IMR-90 (cell line): ENCODE results near the gene CHN2. TPM values are rescaled to one million over a fixed set of nuclear protein-coding genes. Genes with fewer than 3 reads are reported as not detected.

Experiments used
- ATAC-seq: fragments of 200-7000 bp; cut with Tn5 transposase; 2 replicates; pipeline ENCODE4 v1.9.1; 2020; ENCODE audit warnings: low read depth, mild to moderate bottlenecking, moderate library complexity
- BruUV-seq: library from RNA; stranded (reverse); fragments of 400-500 nt; replicated peaks from 2 replicates; lab custom pipeline; 2021; lab: Mats Ljungman, UMichigan
- CTCF ChIA-PET: fragments of 300-600 bp; formaldehyde crosslinking; extraction: SDS; loops from one replicate; lab custom pipeline; 2021; ENCODE audit warnings: antibody characterized with exemption; lab: Yijun Ruan, JAX
- POLR2A ChIA-PET: fragments of 300-600 bp; sonication (Branson Sonifier 250); formaldehyde crosslinking; loops from one replicate; lab custom pipeline; 2022; ENCODE audit warnings: antibody characterized with exemption; ENCODE audit not compliant: unreplicated experiment; lab: Charles Lee
- DNase-seq: peaks from one replicate; pipeline ENCODE4 v3.0.0; 2013
- H2AFZ ChIP-seq: replicated peaks from 2 replicates; pipeline ENCODE3; 2013; ENCODE audit warnings: low read length, mild to moderate bottlenecking; ENCODE audit not compliant: poor library complexity
- H2AK5ac ChIP-seq: 2 replicates; pipeline ENCODE4 v1.6.1; 2013; ENCODE audit warnings: low read depth, low read length, inconsistent platforms
- H2AK9ac ChIP-seq: replicated peaks from 2 replicates; pipeline ENCODE3; 2013; ENCODE audit warnings: mild to moderate bottlenecking, low read depth, low read length, moderate library complexity; ENCODE audit not compliant: poor library complexity
- H2BK120ac ChIP-seq: 2 replicates; pipeline ENCODE4 v1.6.1; 2013; ENCODE audit warnings: low read depth, low read length, inconsistent platforms
- H2BK15ac ChIP-seq: 3 replicates; pipeline ENCODE4 v1.6.1; 2013; ENCODE audit warnings: low read depth, low read length, inconsistent platforms
- H2BK20ac ChIP-seq: 2 replicates; pipeline ENCODE4 v1.6.1; 2013; ENCODE audit warnings: low read depth, mild to moderate bottlenecking, inconsistent platforms, low read length, moderate library complexity
- H2BK5ac ChIP-seq: 2 replicates; pipeline ENCODE4 v1.6.1; 2013; ENCODE audit warnings: mild to moderate bottlenecking, low read depth, low read length, inconsistent platforms; ENCODE audit not compliant: poor library complexity, severe bottlenecking
- H3K14ac ChIP-seq: replicated peaks from 2 replicates; pipeline ENCODE4 v1.6.1; 2013; ENCODE audit warnings: low read depth, low read length, inconsistent platforms
- H3K18ac ChIP-seq: 2 replicates; pipeline ENCODE4 v1.6.1; 2013; ENCODE audit warnings: low read depth, low read length, control low read depth
- H3K23ac ChIP-seq: 2 replicates; pipeline ENCODE4 v1.6.1; 2013; ENCODE audit warnings: low read depth, low read length, inconsistent platforms
- H3K27ac ChIP-seq: 2 replicates; pipeline ENCODE4 v1.5.1; 2013; ENCODE audit warnings: mild to moderate bottlenecking, control low read depth, low read length; ENCODE audit not compliant: insufficient read depth
- H3K27me3 ChIP-seq: 2 replicates; pipeline ENCODE4 v1.6.1; 2013; ENCODE audit warnings: low read length; ENCODE audit not compliant: control insufficient read depth, insufficient read depth
- H3K36me3 ChIP-seq: 2 replicates; pipeline ENCODE4 v1.6.1; 2013; ENCODE audit warnings: low read length, mixed read lengths; ENCODE audit not compliant: control insufficient read depth, insufficient read depth
- H3K4ac ChIP-seq: 2 replicates; pipeline ENCODE4 v1.6.1; 2013; ENCODE audit warnings: low read depth, low read length, inconsistent platforms
- H3K4me1 ChIP-seq: 2 replicates; pipeline ENCODE4 v1.6.1; 2013; ENCODE audit warnings: low read length, mixed read lengths; ENCODE audit not compliant: control insufficient read depth, insufficient read depth
- H3K4me2 ChIP-seq: 2 replicates; pipeline ENCODE4 v1.6.1; 2013; ENCODE audit warnings: low read depth, mild to moderate bottlenecking, control low read depth, low read length, moderate library complexity
- H3K4me3 ChIP-seq: 2 replicates; pipeline ENCODE4 v1.5.1; 2013; ENCODE audit warnings: low read depth, mild to moderate bottlenecking, control low read depth, low read length, moderate library complexity; ENCODE audit not compliant: insufficient read depth
- H3K56ac ChIP-seq: 2 replicates; pipeline ENCODE4 v1.6.1; 2013; ENCODE audit warnings: low read length, inconsistent platforms; ENCODE audit not compliant: insufficient read depth; ENCODE audit errors: extremely low read depth
- H3K79me1 ChIP-seq, 2 experiments: 2 replicates each; pipeline ENCODE4 v1.6.1; 2013; ENCODE audit warnings: low read length in 2 of 2, inconsistent platforms in 1 of 2, low read depth in 1 of 2
- H3K9ac ChIP-seq: 2 replicates; pipeline ENCODE4 v1.6.1; 2013; ENCODE audit warnings: low read depth, low read length, control low read depth
- H3K9me1 ChIP-seq: 2 replicates; pipeline ENCODE4 v1.6.1; 2013; ENCODE audit warnings: low read length, inconsistent platforms; ENCODE audit not compliant: insufficient read depth
- H3K9me3 ChIP-seq: 2 replicates; pipeline ENCODE4 v1.6.1; 2013; ENCODE audit warnings: low read length; ENCODE audit not compliant: control insufficient read depth, insufficient read depth
- H4K20me1 ChIP-seq: 2 replicates; pipeline ENCODE4 v1.6.1; 2013; ENCODE audit warnings: low read length, inconsistent platforms; ENCODE audit not compliant: insufficient read depth
- H4K5ac ChIP-seq: 2 replicates; pipeline ENCODE4 v1.6.1; 2013; ENCODE audit warnings: mild to moderate bottlenecking, low read depth, low read length, control low read depth
- H4K8ac ChIP-seq, 2 experiments: 2 replicates each; pipeline ENCODE4 v1.6.1; 2013; ENCODE audit warnings: low read depth in 2 of 2, low read length in 2 of 2, control low read depth in 1 of 2, inconsistent platforms in 1 of 2
- H4K91ac ChIP-seq: 2 replicates; pipeline ENCODE4 v1.6.1; 2013; ENCODE audit warnings: low read depth, low read length, inconsistent platforms; ENCODE audit not compliant: insufficient read depth
- CHD1 ChIP-seq: IDR thresholded peaks from 2 replicates; pipeline ENCODE4 v1.6.1; 2012; ENCODE audit warnings: low read depth, low read length, improper control_type of control experiment
- MAFK ChIP-seq: IDR thresholded peaks from 2 replicates; pipeline ENCODE4 v1.6.1; 2012; ENCODE audit warnings: low read depth, low read length, improper control_type of control experiment
- MAZ ChIP-seq: IDR thresholded peaks from 2 replicates; pipeline ENCODE4 v1.6.1; 2012; ENCODE audit warnings: low read depth, mild to moderate bottlenecking, low read length, improper control_type of control experiment, moderate library complexity, borderline replicate concordance
- MXI1 ChIP-seq: IDR thresholded peaks from 2 replicates; pipeline ENCODE4 v1.6.1; 2012; ENCODE audit warnings: low read depth, mild to moderate bottlenecking, low read length, moderate library complexity, borderline replicate concordance
- NFE2L2 ChIP-seq: fragments of 150-350 bp; IDR thresholded peaks from 2 replicates; pipeline ENCODE4 v1.6.1; 2016; ENCODE audit warnings: low read depth, mild to moderate bottlenecking, low read length
- RCOR1 ChIP-seq: IDR thresholded peaks from 2 replicates; pipeline ENCODE4 v1.6.1; 2012; ENCODE audit warnings: mild to moderate bottlenecking, low read length, improper control_type of control experiment; ENCODE audit not compliant: insufficient replicate concordance
- RFX5 ChIP-seq: IDR thresholded peaks from 2 replicates; pipeline ENCODE4 v1.8.0; 2012; ENCODE audit warnings: low read depth, mild to moderate bottlenecking, low read length, moderate library complexity
- WGBS, 2 experiments: methylation state at CpG; one replicate each; pipeline versions ENCODE4 v1.1.5 to v1.1.7; 2013; ENCODE audit warnings: missing lambda C conversion rate in 2 of 2; ENCODE audit not compliant: insufficient read length in 1 of 2; ENCODE audit errors: extremely low coverage in 2 of 2; 5-methylcytosine and 5-hydroxymethylcytosine counted together
- dilution Hi-C: fragments of 300-500 bp; cut with HindIII; formaldehyde crosslinking; loops from one replicate; pipeline ENCODE4 v1.14.3; 2018; ENCODE audit warnings: low sequenced_read_pairs; ENCODE audit not compliant: unreplicated experiment
- in situ Hi-C: fragments of 300-500 bp; cut with MboI; formaldehyde crosslinking; loops from 3 replicates; pipeline ENCODE4 v1.14.3; 2019; ENCODE audit warnings: low sequenced_read_pairs, inconsistent platforms, mixed read lengths
- intact Hi-C: fragments of 100-400 bp; cut with micrococcal nuclease; formaldehyde crosslinking; loops from 2 replicates; pipeline ENCODE4 v1.10.0; 2022
- polyA plus RNA-seq, 3 experiments: library from polyadenylated mRNA; depleted of rRNA; stranded (reverse); fragments of >200 nt; gene quantifications; 2 replicates each; pipeline ENCODE4 v1.2.3, GENCODE V29; 2012; ENCODE audit warnings: low replicate concordance in 1 of 3
- total RNA-seq: library from RNA; depleted of rRNA; stranded (reverse); fragments of >200 nt; gene quantifications from 2 replicates; pipeline ENCODE4 v1.2.3, GENCODE V29; 2012
- TF ChIP-seq, protein P1 (sequence below): fragments of 150-350 bp; IDR thresholded peaks from 2 replicates; pipeline ENCODE4 v1.6.1; 2017; ENCODE audit warnings: mild to moderate bottlenecking, antibody characterized with exemption, low read length, low read depth

CHN2 gene
- total and polyA plus RNA-seq, 2 of the 4 experiments (the other 2 are of a cell fraction), result not detected

DNA sequence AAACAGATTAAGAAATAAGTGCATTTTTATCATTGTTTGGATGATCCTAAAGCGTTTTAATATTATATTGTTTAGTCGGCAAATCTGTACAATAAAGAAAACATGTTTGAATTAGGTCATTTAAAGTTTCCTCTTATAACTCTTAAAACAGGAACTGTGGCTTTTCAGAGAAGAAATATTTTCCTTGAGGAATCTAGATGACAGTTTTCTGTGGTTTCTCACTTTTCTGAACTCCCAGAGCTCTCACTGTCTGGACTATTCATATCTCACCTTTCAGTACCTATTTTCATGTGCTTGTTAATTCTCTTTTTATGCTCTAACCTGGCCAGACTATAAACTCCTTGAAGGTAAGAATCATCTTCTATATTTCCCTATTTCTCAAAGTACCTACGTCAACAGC lies 135.1 kb downstream of the CHN2 start:
- Histone ChIP-seq H4K20me1 (no peaks in the 10 kb centered on the region), H3K9ac (no peak overlapping the region), H3K18ac (no peak overlapping the region), H2AFZ (no peak overlapping the region), H3K9me1 (no peaks in the 10 kb centered on the region), H3K27ac (no peak overlapping the region), H3K23ac (no peak overlapping the region), H3K27me3 (no peaks in the 10 kb centered on the region; the same call in 1 of the 2 replicates), H3K14ac (no peak overlapping the region), H2BK15ac (no peak overlapping the region), H2BK120ac (no peak overlapping the region), H3K36me3 (no peaks in the 10 kb centered on the region), H3K4ac (no peak overlapping the region), H2AK9ac (no peak overlapping the region), H3K9me3 (no peaks in the 10 kb centered on the region), H3K56ac (no peak overlapping the region), H4K5ac (no peak overlapping the region), H4K91ac (no peak overlapping the region), H2BK5ac (no peak overlapping the region), H2AK5ac (no peak overlapping the region), H3K4me2 (no peak overlapping the region), H3K79me1 (no peaks in the 10 kb centered on the region), H3K4me3 (no peak overlapping the region), H2BK20ac (no peak overlapping the region), H3K4me1 (no peaks in the 10 kb centered on the region), H4K8ac (no peak overlapping the region)
- WGBS, 2 experiments, result no CpG with 5 or more reads among the region's 3 CpGs
- CTCF ChIA-PET, result interaction anchor here (0.8 kb wide), 1 partner anchor 1037 kb away, joined by 3 read pairs; no protein-coding TSS in a partner anchor
- TF ChIP-seq MAFK (no peak), RCOR1 (no peak), MAZ (no peak), MXI1 (no peak), CHD1 (no peak), RFX5 (no peak), NFE2L2 (no peak)
- TF ChIP-seq, protein P1, sequence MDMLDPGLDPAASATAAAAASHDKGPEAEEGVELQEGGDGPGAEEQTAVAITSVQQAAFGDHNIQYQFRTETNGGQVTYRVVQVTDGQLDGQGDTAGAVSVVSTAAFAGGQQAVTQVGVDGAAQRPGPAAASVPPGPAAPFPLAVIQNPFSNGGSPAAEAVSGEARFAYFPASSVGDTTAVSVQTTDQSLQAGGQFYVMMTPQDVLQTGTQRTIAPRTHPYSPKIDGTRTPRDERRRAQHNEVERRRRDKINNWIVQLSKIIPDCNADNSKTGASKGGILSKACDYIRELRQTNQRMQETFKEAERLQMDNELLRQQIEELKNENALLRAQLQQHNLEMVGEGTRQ, result no peak
- in situ Hi-C loops, result no loop called here
- intact Hi-C loops, result no loop called here
- BruUV-seq, result no TSS peak
- no peak for ATAC-seq
- dilution Hi-C loops, result no loop called here
- POLR2A ChIA-PET, result no interaction called here
- no peak for DNase-seq
